Fibroblast of gingiva (primary cell): ENCODE results near the gene DCX.

Experiments used
- DNase-seq: peaks from one replicate; pipeline ENCODE4 v3.0.0-alpha.2; 2011; ENCODE audit warnings: low read depth

The DCX gene

GRCh38 chrX:111411983-111412382, at the start of gene DCX:
TSS of gene DCX (minus strand) at chrX:111412192. CDS start at chrX:111410398, 1,794 bp downstream.
- DNase-seq: no peak

DNA sequence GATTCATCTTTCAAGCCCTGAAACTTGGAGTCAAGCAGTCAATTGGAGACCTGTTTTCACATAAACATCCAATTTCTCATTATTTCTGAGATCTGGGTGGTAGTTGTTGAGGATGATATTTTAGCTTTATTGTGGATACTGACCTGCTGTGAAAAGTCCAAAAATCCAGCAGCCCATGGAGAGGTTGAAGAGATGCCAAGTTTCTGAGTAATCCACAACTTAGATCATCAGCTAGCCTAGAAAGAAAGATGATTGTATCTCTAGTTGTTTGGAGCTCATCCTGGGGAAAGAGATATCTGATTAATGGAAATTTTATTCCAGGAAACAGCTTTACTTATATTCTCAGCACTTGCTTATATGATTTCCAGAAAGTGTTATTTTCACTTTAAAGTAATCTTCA, 48.6 kb upstream of the DCX start:
- DNase-seq: no peak

DNA sequence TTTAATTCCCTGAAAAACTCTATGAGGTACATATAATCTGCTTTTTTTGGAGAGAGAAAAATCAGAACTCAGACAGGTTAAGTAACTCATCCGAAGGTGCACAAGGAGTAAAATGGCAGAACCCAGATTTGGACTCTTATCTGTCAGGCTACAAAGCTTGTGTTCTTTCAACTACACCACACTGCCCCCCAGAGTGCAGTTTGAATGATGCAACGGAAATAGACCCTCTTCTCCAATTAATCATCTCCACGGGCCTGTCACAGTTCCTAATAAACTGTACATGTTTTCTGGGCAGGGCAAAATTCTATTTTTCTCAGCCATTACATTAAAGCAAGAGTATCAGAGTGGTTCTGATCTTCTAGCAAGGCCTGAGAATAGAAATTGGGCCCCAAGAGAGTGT, 35.3 kb upstream of the DCX start:
- no peak for DNase-seq

GRCh38 chrX:111445485-111445884, 33.5 kb upstream of the DCX start:
- DNase-seq: peak; percentile 7

DNA sequence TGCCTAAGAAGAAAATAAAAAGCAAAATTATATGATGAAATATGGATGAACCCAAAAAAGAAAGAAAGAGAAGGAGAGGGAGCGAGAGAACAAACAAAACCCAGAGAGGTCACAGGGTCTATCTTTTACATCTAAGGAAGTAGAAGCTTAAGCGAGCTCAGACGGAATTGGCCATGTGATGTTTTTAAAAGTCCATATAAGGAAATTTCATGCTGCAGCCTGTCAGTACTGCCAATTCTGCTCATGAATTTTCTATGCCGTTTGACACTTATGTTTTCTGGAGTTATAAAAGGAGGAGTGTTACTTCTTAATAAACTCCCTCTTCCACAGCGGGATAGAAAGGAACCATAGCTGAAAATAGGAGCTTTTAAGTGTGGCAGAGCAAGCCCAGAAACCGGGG, 32.9 kb upstream of the DCX start:
- DNase-seq: no peak

DNA sequence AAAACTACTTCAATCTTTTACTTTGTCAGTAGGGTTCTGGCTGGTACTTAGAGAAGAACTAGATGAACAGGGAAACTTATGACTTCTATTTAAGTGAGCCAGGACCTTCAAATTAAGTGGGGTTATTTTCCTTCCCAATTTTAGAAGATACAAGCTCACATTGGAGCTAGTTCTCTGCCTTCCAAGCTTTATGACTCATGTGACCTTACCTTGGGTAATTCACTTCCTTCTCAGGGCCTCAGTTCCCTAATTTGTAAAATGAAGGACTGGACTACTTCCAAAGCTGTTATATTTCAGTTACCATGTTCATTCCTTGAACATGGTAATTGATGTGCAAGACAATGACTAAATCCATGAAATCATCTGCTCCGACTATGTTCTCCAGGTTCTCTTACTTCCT, 32.0 kb upstream of the DCX start:
- DNase-seq: no peak

GRCh38 chrX:111442791-111443190, 30.8 kb upstream of the DCX start:
- no peak for DNase-seq

DNA sequence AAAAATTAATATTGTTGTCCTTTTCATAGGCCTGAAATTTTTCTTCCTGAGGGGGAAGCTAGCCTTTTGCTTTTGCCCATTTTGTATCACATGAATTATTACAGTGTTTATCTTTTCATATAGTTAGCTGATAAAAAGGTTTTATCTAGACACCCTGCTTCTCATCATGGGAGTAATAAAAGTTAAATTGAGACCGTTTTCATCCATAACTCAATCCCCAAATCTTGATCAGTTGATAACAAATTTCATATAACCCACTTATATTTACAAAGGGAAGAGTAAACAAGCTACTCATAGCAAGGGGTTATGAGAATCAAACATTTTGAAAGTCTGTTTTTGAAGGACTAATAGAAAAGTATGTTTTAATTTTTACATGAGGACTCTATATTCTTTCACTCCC, 23.5 kb upstream of the DCX start:
- DNase-seq: no peak

DNA sequence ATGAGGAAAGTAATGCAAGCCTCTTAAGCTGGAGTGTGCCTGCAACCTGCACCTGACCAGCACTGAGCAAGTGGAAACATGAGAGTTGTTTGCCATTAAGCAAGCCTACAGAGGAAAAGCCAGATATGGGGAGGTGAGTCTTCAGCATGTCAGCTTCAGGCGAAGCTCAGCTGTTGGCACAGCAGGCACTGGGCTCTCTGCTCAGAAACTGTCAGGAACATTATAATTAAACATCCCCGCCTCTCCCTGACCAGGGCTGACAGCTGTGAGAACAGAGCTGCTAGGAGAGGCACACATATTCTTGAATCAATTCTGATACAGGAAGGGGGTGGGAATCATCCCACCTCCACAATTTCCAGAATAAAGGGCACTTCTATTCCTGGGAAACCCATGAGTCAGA, 19.0 kb upstream of the DCX start:
- DNase-seq: no peak

- DNase-seq: no peak
These were observed 435 bp downstream of the DCX start for GRCh38 chrX:111411557-111411956.

GRCh38 chrX:111410590-111411078, 1.4 kb downstream of the DCX start:
- no peak for DNase-seq

GRCh38 chrX:111409326-111409725, 2.7 kb downstream of the DCX start:
- no peak for DNase-seq

DNA sequence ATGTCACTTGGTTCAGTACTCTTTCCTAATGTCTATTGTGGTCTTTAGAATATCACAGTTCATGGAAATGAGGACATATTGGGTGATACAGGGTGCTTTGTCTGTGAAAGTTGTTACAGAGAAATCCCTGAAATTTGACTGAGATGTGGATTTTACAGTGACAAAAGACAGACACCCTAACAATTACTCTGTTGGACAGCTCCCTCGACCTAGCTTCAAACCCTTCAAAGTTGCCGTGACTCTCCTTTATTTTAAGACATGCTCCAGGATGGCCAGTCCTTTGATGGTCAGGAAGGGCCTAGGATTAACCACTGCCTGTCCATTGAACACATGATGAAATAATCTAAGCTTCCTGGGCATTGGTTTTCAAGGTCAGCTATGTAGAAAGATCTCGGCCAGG, 4.0 kb downstream of the DCX start:
- no peak for DNase-seq

- DNase-seq: no peak
These were observed 9.6 kb downstream of the DCX start for GRCh38 chrX:111402344-111402743.

DNA sequence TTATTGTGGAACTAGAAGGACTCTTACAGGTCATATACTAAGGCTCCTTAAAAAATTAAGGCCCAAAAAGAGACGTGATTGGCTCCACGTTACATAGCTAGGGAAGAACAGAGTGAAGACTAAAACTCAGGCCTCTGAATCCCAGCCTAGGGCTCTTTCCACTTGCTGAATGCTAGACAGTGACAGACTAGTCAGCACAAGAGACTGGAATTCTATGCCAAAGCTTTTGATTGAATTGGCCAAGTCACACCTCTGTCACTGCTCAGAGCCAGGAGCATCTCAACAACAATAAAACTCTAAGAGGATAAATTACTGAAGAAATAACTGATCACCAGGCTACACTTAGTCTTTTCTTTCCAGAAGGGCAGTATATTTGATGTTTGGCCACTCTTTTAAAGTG, 16.8 kb downstream of the DCX start:
- no peak for DNase-seq

DNA sequence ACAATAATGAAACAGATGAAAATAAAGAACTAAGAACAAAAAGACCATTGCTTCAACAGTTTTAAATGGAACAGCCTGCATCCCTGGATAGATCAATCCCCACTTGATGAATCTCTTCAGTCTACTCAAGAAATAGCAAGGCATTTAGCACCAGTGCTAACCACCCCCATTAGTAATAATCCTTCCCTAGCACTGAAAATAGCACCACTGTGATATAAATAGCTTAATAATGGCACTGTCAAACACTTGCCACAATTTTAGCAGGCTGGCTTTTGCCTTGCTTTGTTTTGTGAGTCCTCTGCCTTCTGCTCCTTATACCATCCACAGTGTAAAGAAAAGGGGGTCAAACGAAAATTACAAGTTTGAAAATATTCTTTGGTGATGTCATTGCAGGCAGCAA, 17.4 kb downstream of the DCX start:
- DNase-seq: no peak

GRCh38 chrX:111387470-111388070, 24.4 kb downstream of the DCX start:
- no peak for DNase-seq

DNA sequence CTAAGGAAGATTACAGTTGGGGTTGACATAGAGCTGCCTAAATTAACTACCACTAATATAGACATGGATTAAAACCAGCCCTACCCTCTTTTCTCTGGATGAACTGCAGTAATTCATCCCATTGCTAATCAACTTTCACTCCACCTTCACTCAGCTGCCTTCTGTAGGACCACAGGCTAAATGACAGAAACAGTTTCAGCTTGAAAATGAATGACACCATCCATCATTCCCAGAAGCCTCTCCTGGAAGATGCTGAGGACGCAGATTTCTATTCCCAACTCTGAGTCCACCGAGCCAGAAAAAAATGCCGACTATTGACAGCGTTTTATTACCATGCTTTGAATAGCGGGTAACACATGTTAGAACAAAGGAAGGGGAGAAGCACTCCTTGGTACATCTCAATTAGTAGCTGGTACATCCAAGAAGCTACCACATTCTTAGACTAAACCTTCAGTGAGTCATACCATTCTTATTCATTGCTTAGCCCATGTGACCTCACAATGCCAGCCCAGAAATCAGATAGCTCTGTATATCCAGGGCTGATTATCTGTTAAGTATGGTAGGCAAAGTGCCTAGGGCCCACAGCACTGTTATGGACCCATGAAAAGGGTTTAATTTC, 25.3 kb downstream of the DCX start:
- DNase-seq: no peak

GRCh38 chrX:111386077-111386476, 25.9 kb downstream of the DCX start:
- DNase-seq: no peak

DNA sequence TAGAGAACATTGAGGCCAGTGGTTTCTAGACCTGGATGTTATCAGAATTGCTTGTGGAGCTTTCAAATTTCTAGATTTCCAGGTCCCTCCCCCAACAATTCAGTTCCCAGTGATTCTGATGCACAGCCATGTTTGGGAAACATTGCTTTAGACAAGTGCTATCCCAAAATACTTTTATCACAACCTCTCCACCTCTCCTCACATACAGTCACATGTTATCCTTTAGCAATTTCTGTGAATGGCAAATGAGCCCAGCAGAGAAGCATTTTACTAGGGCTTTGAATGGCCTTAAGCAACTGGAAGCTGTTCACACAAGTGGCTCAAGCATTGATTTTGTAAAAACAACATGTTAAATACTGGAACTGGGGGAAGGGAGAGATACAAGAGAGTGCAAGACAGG, 29.7 kb downstream of the DCX start:
- DNase-seq: no peak

- DNase-seq: no peak
These were observed 35.0 kb downstream of the DCX start for GRCh38 chrX:111376897-111377578.

- no peak for DNase-seq
These were observed 35.5 kb downstream of the DCX start for GRCh38 chrX:111376486-111376885.

- DNase-seq: no peak
These were observed 36.2 kb downstream of the DCX start for GRCh38 chrX:111375747-111376146.

GRCh38 chrX:111372086-111372485, 39.9 kb downstream of the DCX start:
- no peak for DNase-seq
